GM18505 (cell line): Measurements from ENCODE around the gene LZIC.
A peak's percentile ranks its signal among the peaks of the same experiment; 100 is the strongest.

ENCODE experiments used
- ATAC-seq: cut with Tn5 transposase; IDR thresholded peaks from one replicate; pipeline ENCODE4 v1.9.1; 2021; ENCODE audit not compliant: unreplicated experiment
- POLR2A ChIP-seq: IDR thresholded peaks from 4 replicates; pipeline ENCODE4 v1.6.1; 2011; ENCODE audit warnings: borderline replicate concordance; ENCODE audit not compliant: insufficient read depth, insufficient read length; ENCODE audit errors: extremely low read depth

The LZIC gene

GRCh38 chr1:9942939-9943788 is at the start of gene LZIC, which contains the start of gene NMNAT1:
Gene LZIC (minus strand): TSS chr1:9943391. CDS start chr1:9936619, 6,772 bp downstream.
Gene NMNAT1 (plus strand): TSS chr1:9943475. CDS start chr1:9972074, 28,599 bp downstream.
- ATAC-seq = peak; percentile 90
- TF ChIP-seq POLR2A = peak; percentile 97

DNA sequence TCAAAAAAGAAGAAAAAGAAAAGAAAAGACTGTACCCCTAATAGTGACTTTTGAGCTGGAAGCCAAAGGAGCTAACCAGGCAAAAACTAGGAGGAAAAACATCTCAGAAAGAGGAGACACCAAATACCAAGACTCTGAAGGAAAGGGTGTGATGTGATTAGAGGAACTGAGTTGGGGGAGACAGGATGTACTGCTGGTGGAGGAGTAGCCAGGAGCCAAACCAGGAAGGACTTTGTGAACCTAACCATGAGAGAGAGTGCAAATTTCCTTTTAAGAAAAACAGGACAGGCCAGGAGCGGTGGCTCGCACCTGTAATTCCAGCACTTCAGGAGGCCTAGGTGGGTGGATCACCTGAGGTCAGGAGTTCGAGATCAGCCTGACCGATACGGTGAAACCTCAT is 49.7 kb upstream of the LZIC start:
- no peak for TF ChIP-seq POLR2A
- ATAC-seq = no peak

- no peak for TF ChIP-seq POLR2A
- ATAC-seq = no peak
Observed at GRCh38 chr1:9990944-9991343, 47.8 kb upstream of the LZIC start.

- ATAC-seq = no peak
- no peak for TF ChIP-seq POLR2A
Observed at GRCh38 chr1:9989773-9990172, 46.6 kb upstream of the LZIC start.

- ATAC-seq = no peak
- TF ChIP-seq POLR2A = no peak
Observed at GRCh38 chr1:9985001-9985400, 41.8 kb upstream of the LZIC start.

DNA sequence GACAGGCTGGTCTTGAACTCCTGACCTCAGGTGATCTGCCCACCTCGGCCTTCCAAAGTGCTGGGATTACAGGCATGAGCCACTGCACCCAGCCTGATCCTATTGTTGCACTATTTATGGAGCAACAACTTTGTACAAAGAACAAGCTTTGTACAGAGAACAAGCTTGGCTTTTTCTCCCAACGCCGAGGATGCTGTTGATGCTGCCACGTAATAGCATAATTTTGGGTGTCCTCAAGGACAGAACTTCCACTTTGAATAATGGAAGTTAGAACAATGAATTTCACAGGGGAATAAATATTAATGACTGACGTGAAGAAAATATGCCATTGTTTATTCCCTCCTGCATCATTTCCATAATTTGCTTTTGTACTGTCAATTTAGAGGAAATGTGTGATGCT is 41.1 kb upstream of the LZIC start:
- TF ChIP-seq POLR2A = no peak

GRCh38 chr1:9960706-9961562 is 17.7 kb upstream of the LZIC start:
- no peak for ATAC-seq
- no peak for TF ChIP-seq POLR2A

More for the DNA sequence above, 41.1 kb upstream of the LZIC start:
- no peak for ATAC-seq

GRCh38 chr1:9960011-9960410 is 16.8 kb upstream of the LZIC start:
- ATAC-seq = no peak
- TF ChIP-seq POLR2A = no peak

DNA sequence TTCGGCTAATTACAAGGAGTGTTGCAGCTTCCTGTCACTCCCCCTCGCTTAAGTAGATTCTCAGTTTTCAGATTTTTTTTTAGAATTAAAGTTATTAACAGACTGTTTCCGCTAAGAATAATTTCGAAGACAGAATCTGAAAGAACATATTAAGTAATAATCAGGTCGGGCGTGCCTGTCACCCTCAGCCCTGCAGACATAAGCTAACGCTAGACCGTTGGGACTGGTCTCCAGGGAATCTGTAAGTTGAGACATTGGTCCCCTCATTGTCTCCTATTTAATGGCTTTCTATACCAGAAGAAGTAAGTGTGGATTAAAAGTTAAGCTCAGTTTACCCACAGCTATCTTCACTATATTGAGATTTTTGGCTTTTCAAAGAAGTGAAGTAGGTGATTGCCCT is 14.5 kb upstream of the LZIC start:
- TF ChIP-seq POLR2A = no peak
- ATAC-seq = no peak

- no peak for ATAC-seq
- TF ChIP-seq POLR2A = no peak
Observed at GRCh38 chr1:9946315-9946714, 3.1 kb upstream of the LZIC start.

GRCh38 chr1:9942399-9942938 is 722 bp downstream of the LZIC start:
- ATAC-seq = no peak
- TF ChIP-seq POLR2A = no peak

GRCh38 chr1:9929431-9930385 is 13.5 kb downstream of the LZIC start:
- TF ChIP-seq POLR2A = no peak
- ATAC-seq = no peak
